Smooth muscle cell (in vitro differentiated cells): ENCODE measurements around the gene ZSWIM5. TPM values are rescaled to one million over a fixed set of nuclear protein-coding genes. Genes with fewer than 3 reads are reported as not detected.

Source experiments
- DNase-seq: peaks from one replicate; lab custom pipeline; 2025; ENCODE audit not compliant: unreplicated experiment; lab: John Stamatoyannopoulos, UW
- H2AFZ ChIP-seq: fragments of 200-600 bp; sonication (generic); 2 replicates; pipeline ENCODE4 v1.6.0; 2016; ENCODE audit warnings: antibody characterized with exemption, low read depth, mild to moderate bottlenecking
- H3F3A ChIP-seq: fragments of 200-600 bp; sonication (generic); 2 replicates; pipeline ENCODE4 v1.6.0; 2017; ENCODE audit warnings: antibody characterized with exemption, low read depth
- H3K27ac ChIP-seq: fragments of 200-600 bp; sonication (generic); 2 replicates; pipeline ENCODE4 v1.5.1; 2016; ENCODE audit warnings: low read depth, mild to moderate bottlenecking
- H3K27me3 ChIP-seq: fragments of 200-600 bp; sonication (generic); 2 replicates; pipeline ENCODE4 v1.6.1; 2016; ENCODE audit warnings: low read depth, mild to moderate bottlenecking
- H3K36me3 ChIP-seq: fragments of 200-600 bp; sonication (generic); 2 replicates; pipeline ENCODE4 v1.5.1; 2016; ENCODE audit warnings: low read depth
- H3K4me1 ChIP-seq: fragments of 200-600 bp; sonication (generic); 2 replicates; pipeline ENCODE4 v1.5.1; 2016; ENCODE audit warnings: low read depth
- H3K4me2 ChIP-seq: fragments of 200-600 bp; sonication (generic); 2 replicates; pipeline ENCODE4 v1.6.0; 2016; ENCODE audit warnings: mild to moderate bottlenecking
- H3K4me3 ChIP-seq: fragments of 200-600 bp; sonication (generic); 2 replicates; pipeline ENCODE4 v1.5.1; 2016; ENCODE audit warnings: mild to moderate bottlenecking
- H3K79me2 ChIP-seq: fragments of 200-600 bp; sonication (generic); 2 replicates; pipeline ENCODE4 v1.6.0; 2016; ENCODE audit warnings: low read depth, mild to moderate bottlenecking
- H3K9ac ChIP-seq: fragments of 200-600 bp; sonication (generic); 2 replicates; pipeline ENCODE4 v1.6.0; 2016; ENCODE audit warnings: low read depth
- H3K9me3 ChIP-seq: fragments of 200-600 bp; sonication (generic); replicated peaks from 2 replicates; pipeline ENCODE4 v1.5.1; 2016; ENCODE audit warnings: low read depth
- H4K20me1 ChIP-seq: fragments of 200-600 bp; sonication (generic); 2 replicates; pipeline ENCODE4 v1.6.0; 2016; ENCODE audit warnings: low read depth
- WGBS: methylation state at CpG from one replicate; pipeline ENCODE4 v1.1.7; 2016; ENCODE audit warnings: low lambda C conversion rate; 5-methylcytosine and 5-hydroxymethylcytosine counted together
- polyA plus RNA-seq: library from polyadenylated mRNA; unstranded; fragments of >200 nt; fragmentation: Nextera tagmentation; extraction: Ambion mirVana; gene quantifications from 2 replicates; pipeline ENCODE4 v1.2.1, GENCODE V29; 2016
- total RNA-seq: library from RNA; depleted of rRNA; stranded (reverse); fragments of >200 nt; gene quantifications from 2 replicates; pipeline ENCODE4 v1.2.3, GENCODE V29; 2014
- TF ChIP-seq, protein P1 (sequence below): fragments of 200-600 bp; sonication (generic); IDR thresholded peaks from 2 replicates; pipeline ENCODE4 v1.5.1; 2017; ENCODE audit warnings: borderline replicate concordance, mild to moderate bottlenecking, antibody characterized with exemption; ENCODE audit not compliant: insufficient read depth, poor library complexity, severe bottlenecking

ZSWIM5 gene
- total and polyA plus RNA-seq, 2 experiments from 2014 or later: 0.13 to 0.26 TPM

DNA sequence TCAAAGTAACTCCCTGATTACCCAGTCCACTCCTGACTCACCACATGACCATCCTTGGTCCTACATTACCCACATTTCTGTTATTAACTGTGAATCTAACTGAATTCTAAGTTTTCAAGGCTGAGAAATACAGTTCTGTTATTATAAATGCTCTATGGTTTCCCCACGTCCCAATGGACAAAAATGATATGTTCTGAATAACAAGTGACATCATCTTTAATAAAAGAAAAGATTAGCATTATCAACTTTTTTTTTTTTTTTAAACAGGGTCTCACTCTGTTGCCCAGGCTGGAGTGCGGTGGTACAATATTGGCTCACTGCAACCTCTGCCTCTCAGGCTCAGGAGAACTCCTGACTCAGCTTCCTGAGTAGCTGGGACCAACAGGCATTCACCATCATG lies 59.6 kb downstream of the ZSWIM5 start:
- Histone ChIP-seq H3F3A (no peaks in the 10 kb centered on the region), H3K9me3 (no peaks in the 10 kb centered on the region), H2AFZ (no peak overlapping the region), H3K36me3 (no peaks in the 10 kb centered on the region), H3K4me1 (no peaks in the 10 kb centered on the region), H3K9ac (no peak overlapping the region), H4K20me1 (no peaks in the 10 kb centered on the region), H3K27ac (no peak overlapping the region), H3K79me2 (no peaks in the 10 kb centered on the region), H3K4me2 (no peak overlapping the region), H3K27me3 (peaks cover 8% of the 10 kb centered on the region), H3K4me3 (no peak overlapping the region)
- 95% methylated on average over 2 of the region's 2 CpGs for WGBS
- no peak for DNase-seq
- TF ChIP-seq, protein P1, sequence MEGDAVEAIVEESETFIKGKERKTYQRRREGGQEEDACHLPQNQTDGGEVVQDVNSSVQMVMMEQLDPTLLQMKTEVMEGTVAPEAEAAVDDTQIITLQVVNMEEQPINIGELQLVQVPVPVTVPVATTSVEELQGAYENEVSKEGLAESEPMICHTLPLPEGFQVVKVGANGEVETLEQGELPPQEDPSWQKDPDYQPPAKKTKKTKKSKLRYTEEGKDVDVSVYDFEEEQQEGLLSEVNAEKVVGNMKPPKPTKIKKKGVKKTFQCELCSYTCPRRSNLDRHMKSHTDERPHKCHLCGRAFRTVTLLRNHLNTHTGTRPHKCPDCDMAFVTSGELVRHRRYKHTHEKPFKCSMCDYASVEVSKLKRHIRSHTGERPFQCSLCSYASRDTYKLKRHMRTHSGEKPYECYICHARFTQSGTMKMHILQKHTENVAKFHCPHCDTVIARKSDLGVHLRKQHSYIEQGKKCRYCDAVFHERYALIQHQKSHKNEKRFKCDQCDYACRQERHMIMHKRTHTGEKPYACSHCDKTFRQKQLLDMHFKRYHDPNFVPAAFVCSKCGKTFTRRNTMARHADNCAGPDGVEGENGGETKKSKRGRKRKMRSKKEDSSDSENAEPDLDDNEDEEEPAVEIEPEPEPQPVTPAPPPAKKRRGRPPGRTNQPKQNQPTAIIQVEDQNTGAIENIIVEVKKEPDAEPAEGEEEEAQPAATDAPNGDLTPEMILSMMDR: no peak

DNA sequence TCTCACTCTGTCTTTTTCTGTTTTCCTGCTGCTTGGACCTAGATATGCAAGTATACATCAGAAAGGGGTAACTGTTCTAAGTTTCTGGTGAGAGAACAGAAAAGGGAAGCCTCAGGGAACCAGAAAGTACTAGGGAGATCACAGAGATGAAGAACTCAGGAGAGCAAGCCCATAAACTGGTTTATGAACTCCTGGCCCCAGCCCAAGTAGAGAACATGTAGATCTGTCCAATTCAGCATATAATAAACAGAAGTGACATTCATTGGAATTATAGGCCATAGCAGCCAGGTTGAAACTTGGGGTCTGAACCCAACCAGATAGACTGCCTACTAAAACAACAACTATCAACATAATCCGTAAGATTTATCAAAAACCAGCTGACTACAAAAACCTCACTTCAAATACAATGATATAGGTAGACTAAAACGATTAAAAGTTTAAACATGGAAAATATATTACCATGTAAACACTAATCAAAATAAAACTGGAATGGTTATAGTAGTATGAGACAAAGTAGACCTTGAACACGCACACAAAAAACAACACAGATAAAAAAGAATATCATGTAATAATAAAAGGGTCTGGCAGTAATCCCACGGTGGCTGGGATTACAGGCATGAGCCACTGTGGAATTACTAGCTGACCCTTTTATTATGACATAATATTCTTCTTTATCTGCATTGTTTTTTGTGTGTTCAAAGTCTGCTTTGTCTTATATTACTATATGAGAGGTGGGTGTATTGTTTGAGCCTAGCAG lies 65.0 kb downstream of the ZSWIM5 start:
- TF ChIP-seq, protein P1: no peak
- H3K9ac ChIP-seq: no peak overlapping the region
- H3K79me2 ChIP-seq: no peaks in the 10 kb centered on the region
- H3K4me3 ChIP-seq: no peak overlapping the region
- H3K4me1 ChIP-seq: no peaks in the 10 kb centered on the region
- peaks cover 8% of the 10 kb centered on the region for H3K27me3 ChIP-seq
- no peaks in the 10 kb centered on the region for H3K36me3 ChIP-seq
- H3K9me3 ChIP-seq: no peaks in the 10 kb centered on the region
- 86% methylated on average over 4 of the region's 4 CpGs for WGBS
- DNase-seq: no peak
- no peaks in the 10 kb centered on the region for H4K20me1 ChIP-seq
- H3K27ac ChIP-seq: no peak overlapping the region
- H3K4me2 ChIP-seq: no peak overlapping the region
- H2AFZ ChIP-seq: no peak overlapping the region
- H3F3A ChIP-seq: no peaks in the 10 kb centered on the region

DNA sequence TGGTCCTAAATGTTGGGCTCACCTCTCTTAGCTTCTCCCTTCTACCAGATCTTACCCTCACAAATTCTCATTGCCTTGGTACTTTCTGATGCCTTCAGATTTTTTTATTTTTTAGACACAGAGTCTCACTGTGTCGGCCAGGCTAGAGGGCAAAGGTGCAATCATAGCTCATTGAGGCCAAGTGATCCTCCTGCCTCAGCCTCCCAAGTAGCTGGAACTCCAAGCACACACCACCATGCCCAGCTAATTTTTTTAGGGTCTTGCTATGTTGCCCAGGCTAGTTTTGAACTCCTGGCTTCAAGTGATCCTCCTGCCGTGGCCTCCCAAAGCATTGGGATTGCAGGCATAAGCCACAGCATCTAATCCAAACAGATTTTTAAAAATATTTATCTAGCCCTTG lies 69.4 kb downstream of the ZSWIM5 start:
- Histone ChIP-seq H3K27me3 (no peaks in the 10 kb centered on the region), H3K4me2 (no peak overlapping the region), H3K9me3 (no peaks in the 10 kb centered on the region), H4K20me1 (no peaks in the 10 kb centered on the region), H3K36me3 (no peaks in the 10 kb centered on the region), H3K27ac (no peak overlapping the region), H3F3A (no peaks in the 10 kb centered on the region), H2AFZ (no peak overlapping the region), H3K79me2 (no peaks in the 10 kb centered on the region), H3K4me3 (no peak overlapping the region), H3K4me1 (no peaks in the 10 kb centered on the region), H3K9ac (no peak overlapping the region)
- TF ChIP-seq, protein P1: no peak
- 91% methylated on average over 2 of the region's 2 CpGs for WGBS
- DNase-seq: no peak

DNA sequence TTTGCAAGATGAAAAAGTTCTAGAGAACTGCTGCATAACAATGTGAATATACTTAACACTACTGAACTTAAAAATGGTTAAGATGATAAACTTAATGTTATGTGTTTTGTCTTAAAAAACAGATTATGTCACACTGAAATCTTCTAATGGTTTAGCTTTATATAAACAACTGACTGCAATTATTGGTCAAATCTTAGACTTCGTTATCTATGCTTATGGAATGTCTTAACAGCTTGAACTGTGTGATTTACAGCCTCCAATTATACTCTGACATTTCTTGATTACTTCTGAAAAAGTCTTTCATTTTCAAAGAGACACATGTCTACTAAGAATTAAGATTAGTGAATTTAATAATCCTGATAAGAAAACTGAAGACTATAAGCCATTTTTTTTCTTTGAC lies 71.1 kb downstream of the ZSWIM5 start:
- Histone ChIP-seq H3K4me3 (no peak overlapping the region), H4K20me1 (no peaks in the 10 kb centered on the region), H3K9me3 (no peaks in the 10 kb centered on the region), H3F3A (no peaks in the 10 kb centered on the region), H3K4me2 (no peak overlapping the region), H3K27ac (no peak overlapping the region), H3K4me1 (no peaks in the 10 kb centered on the region), H3K9ac (no peak overlapping the region), H3K27me3 (no peaks in the 10 kb centered on the region), H3K36me3 (no peaks in the 10 kb centered on the region), H2AFZ (no peak overlapping the region), H3K79me2 (no peaks in the 10 kb centered on the region)
- WGBS: 52% methylated on average over 1 of the region's 1 CpG
- no peak for DNase-seq
- TF ChIP-seq, protein P1: no peak
